ENCODE data around the gene WDR1.

GRCh38 chr4:10143171-10143570 is 26.6 kb upstream of the WDR1 start:
- TF ChIP-seq GATA2 (IDR thresholded peaks at IDR 0.05; ENCODE audit: low read depth, low read length): no peak
- TF ChIP-seq GATA3 (IDR thresholded peaks at IDR 0.05; ENCODE audit: low read depth, low read length): no peak

Measured in SH-SY5Y (cell line).